HepG2 (cell line): ENCODE results near the gene ZNF275. TPM values are rescaled to one million over a fixed set of nuclear protein-coding genes. Genes with fewer than 3 reads are reported as not detected.

Experiments
- ATAC-seq: fragments of 200-7000 bp; cut with Tn5 transposase; 3 replicates; pipeline ENCODE4 v1.9.1; 2020; ENCODE audit warnings: mild to moderate bottlenecking, moderate library complexity
- BruUV-seq: library from RNA; stranded (reverse); fragments of 400-500 nt; replicated peaks from 2 replicates; lab custom pipeline; 2021; lab: Mats Ljungman, UMichigan
- CTCF ChIA-PET: fragments of 300-600 bp; formaldehyde crosslinking; extraction: SDS; loops from one replicate; lab custom pipeline; 2021; ENCODE audit warnings: low total read pairs, inconsistent platforms, low intra/inter-chr PET ratio; lab: Yijun Ruan, JAX
- POLR2A ChIA-PET: fragments of 350-600 bp; sonication (Branson Sonifier 250); formaldehyde crosslinking; loops from one replicate; lab custom pipeline; 2020; ENCODE audit warnings: antibody characterized with exemption, inconsistent platforms; lab: Yijun Ruan, JAX
- DNase-seq: peaks from one replicate; pipeline ENCODE4 v3.0.0-alpha.2; 2015; ENCODE audit warnings: low spot score
- FAIRE-seq: peaks from 3 replicates; lab custom pipeline; 2011; peaks lifted over from hg19 to GRCh38; lab: Jason Lieb, UNC
- H2AFZ ChIP-seq: one replicate; pipeline ENCODE4 v1.6.1; 2011; ENCODE audit warnings: low read length, inconsistent platforms
- H3K27ac ChIP-seq: fragments of 300-600 bp; 3 replicates; pipeline ENCODE4 v1.8.0; 2011; ENCODE audit warnings: mixed run types, mild to moderate bottlenecking, mixed read lengths, low read length, inconsistent platforms; ENCODE audit not compliant: insufficient read depth; ENCODE audit errors: extremely low read length
- H3K27me3 ChIP-seq, 2 experiments: fragments of 200-600 bp in 1 of 2; 2 replicates in 1 of 2; 3 replicates in 1 of 2; pipeline versions ENCODE4 v1.6.0 to v1.8.0; 2011; ENCODE audit warnings: low read length in 2 of 2, mild to moderate bottlenecking in 2 of 2, moderate library complexity in 2 of 2, inconsistent platforms in 1 of 2; ENCODE audit not compliant: insufficient read depth in 2 of 2, control insufficient read depth in 1 of 2
- H3K36me3 ChIP-seq, 2 experiments: fragments of 200-600 bp in 1 of 2; replicated peaks in 1 of 2; 2 replicates in 1 of 2; 3 replicates in 1 of 2; pipeline versions ENCODE4 v1.5.1 to v1.8.0; 2011; ENCODE audit warnings: low read length in 2 of 2, inconsistent platforms in 1 of 2; ENCODE audit not compliant: insufficient read depth in 2 of 2, control insufficient read depth in 1 of 2
- H3K4me1 ChIP-seq: 2 replicates; pipeline ENCODE4 v1.5.1; 2012; ENCODE audit warnings: low read length, inconsistent platforms; ENCODE audit not compliant: insufficient read depth
- H3K4me2 ChIP-seq: 2 replicates; pipeline ENCODE4 v1.6.0; 2011; ENCODE audit warnings: low read depth, low read length, inconsistent platforms
- H3K4me3 ChIP-seq, 3 experiments: fragments of 200-600 bp in 1 of 3; sonication (generic), shearing (Covaris generic) in 1 of 3; replicated peaks in 1 of 3; 2 replicates each; pipeline ENCODE4 v1.5.1; 2011 to 2016; ENCODE audit warnings: low read length in 3 of 3, inconsistent platforms in 2 of 3, low read depth in 2 of 3, mild to moderate bottlenecking in 2 of 3, control low read depth in 1 of 3, mixed read lengths in 1 of 3; ENCODE audit not compliant: insufficient read depth in 1 of 3
- H3K79me2 ChIP-seq: one replicate; pipeline ENCODE4 v1.6.1; 2011; ENCODE audit warnings: low read length, inconsistent platforms; ENCODE audit not compliant: insufficient read depth
- H3K9ac ChIP-seq: 2 replicates; pipeline ENCODE4 v1.6.0; 2011; ENCODE audit warnings: mild to moderate bottlenecking, low read depth, low read length, inconsistent platforms; ENCODE audit not compliant: insufficient read depth
- H3K9me3 ChIP-seq: 2 replicates; pipeline ENCODE4 v1.5.1; 2012; ENCODE audit warnings: mild to moderate bottlenecking, low read length
- H4K20me1 ChIP-seq: 2 replicates; pipeline ENCODE4 v1.6.0; 2011; ENCODE audit warnings: inconsistent platforms, mild to moderate bottlenecking, low read length, moderate library complexity; ENCODE audit not compliant: insufficient read depth
- ADNP ChIP-seq: sonication (generic); formaldehyde crosslinking; IDR thresholded peaks from 2 replicates; pipeline ENCODE4 v1.4.0; 2020; ENCODE audit warnings: missing genetic modification reagents
- NFYB ChIP-seq: sonication (generic); formaldehyde crosslinking; IDR thresholded peaks from 2 replicates; pipeline ENCODE4 v1.4.0; 2020; ENCODE audit warnings: missing genetic modification reagents
- ZMYM2 ChIP-seq: sonication (generic); formaldehyde crosslinking; IDR thresholded peaks from 2 replicates; pipeline ENCODE4 v1.8.0; 2022; ENCODE audit warnings: mild to moderate bottlenecking, missing genetic modification reagents
- ZNF235 ChIP-seq: sonication (generic); formaldehyde crosslinking; IDR thresholded peaks from 2 replicates; pipeline ENCODE4 v1.8.1; 2023; ENCODE audit warnings: mild to moderate bottlenecking, missing genetic modification reagents, borderline replicate concordance
- ZNF296 ChIP-seq: sonication (generic); formaldehyde crosslinking; conservative IDR thresholded peaks from 2 replicates; pipeline ENCODE4 v1.5.0; 2020; ENCODE audit warnings: mild to moderate bottlenecking, missing genetic modification reagents
- ZNF317 ChIP-seq: sonication (generic); formaldehyde crosslinking; IDR thresholded peaks from 2 replicates; pipeline ENCODE4 v1.5.0; 2020; ENCODE audit warnings: mild to moderate bottlenecking, missing genetic modification reagents
- ZNF556 ChIP-seq: sonication (generic); formaldehyde crosslinking; IDR thresholded peaks from 2 replicates; pipeline ENCODE4 v1.4.0; 2020; ENCODE audit warnings: mild to moderate bottlenecking, missing genetic modification reagents, borderline replicate concordance
- WGBS: methylation state at CpG from one replicate; pipeline ENCODE4 v1.1.6; 2017; ENCODE audit warnings: low lambda C conversion rate; 5-methylcytosine and 5-hydroxymethylcytosine counted together
- in situ Hi-C: cut with HindIII; loops from 2 replicates; pipeline ENCODE4 v1.10.0; 2017; ENCODE audit warnings: low pct_unique_long_range_greater_than_20kb; ENCODE audit not compliant: extremely low pct_ligation_motif_present
- intact Hi-C: fragments of 100-400 bp; cut with micrococcal nuclease; formaldehyde crosslinking; loops from one replicate; pipeline ENCODE4 v1.10.0; 2022; ENCODE audit not compliant: unreplicated experiment
- polyA plus RNA-seq, 8 experiments: library from polyadenylated mRNA; depleted of rRNA in 3 of 8; stranded (reverse) in 7 of 8; unstranded in 1 of 8; fragments of >200 nt; fragmentation: Illumina TruSeq in 4 of 8; extraction: Trizol in 4 of 8; gene quantifications; 2 replicates each; pipeline versions ENCODE4 v1.2.1 to v1.2.3, GENCODE V29; 2011 to 2016; ENCODE audit warnings: low read depth in 4 of 8, missing spikeins in 1 of 8, mixed read lengths in 1 of 8; ENCODE audit not compliant: insufficient read depth in 1 of 8
- total RNA-seq, 5 experiments: library from RNA; depleted of rRNA; stranded (reverse); fragments of >200 nt; fragmentation: Illumina TruSeq; extraction: Trizol; gene quantifications; 2 replicates each; pipeline ENCODE4 v1.2.3, GENCODE V29; 2016; ENCODE audit warnings: low read depth in 1 of 5
- TF ChIP-seq, protein P1 (sequence below): sonication (generic); formaldehyde crosslinking; IDR thresholded peaks from 2 replicates; pipeline ENCODE4 v1.8.1; 2023; ENCODE audit warnings: mild to moderate bottlenecking, moderate library complexity, missing genetic modification reagents

ZNF275 gene
- total and polyA plus RNA-seq, 2 of the 13 experiments (the other 11 are each of a cell fraction or from before 2014, with no cell fraction given) = 6.4 to 11.8 TPM

DNA sequence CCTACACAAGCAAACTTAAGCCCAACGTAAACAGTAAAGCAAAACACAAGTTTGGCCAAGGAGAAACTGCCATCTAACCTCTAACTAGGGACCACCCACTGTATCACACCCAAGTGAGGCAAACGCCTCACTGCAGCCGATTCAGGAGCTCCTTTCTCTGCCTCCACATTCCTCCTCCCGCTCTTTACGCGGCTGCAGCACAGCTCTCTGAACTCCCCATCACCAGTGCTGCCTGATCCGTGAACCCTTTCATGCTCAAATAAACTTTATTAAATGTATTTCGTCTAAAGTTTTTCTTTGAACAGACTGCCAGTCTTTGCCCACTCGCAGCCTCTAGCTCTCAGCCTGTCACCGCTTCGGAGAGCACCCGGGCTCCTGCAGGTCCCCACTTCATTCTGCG, 60.7 kb downstream of the ZNF275 start:
- Histone ChIP-seq H2AFZ (no peak overlapping the region), H3K27ac (no peak overlapping the region), H3K4me3 (no peak overlapping the region), H3K27me3 (no peaks in the 10 kb centered on the region; a peak in 1 of 5 replicates), H4K20me1 (no peaks in the 10 kb centered on the region), H3K9me3 (no peaks in the 10 kb centered on the region), H3K4me1 (no peaks in the 10 kb centered on the region), H3K79me2 (no peaks in the 10 kb centered on the region), H3K9ac (no peak overlapping the region), H3K36me3 (no peaks in the 10 kb centered on the region), H3K4me2 (no peak overlapping the region)
- no peak for TF ChIP-seq ZNF317 (CRISPR knock-in tag)
- TF ChIP-seq, protein P1, sequence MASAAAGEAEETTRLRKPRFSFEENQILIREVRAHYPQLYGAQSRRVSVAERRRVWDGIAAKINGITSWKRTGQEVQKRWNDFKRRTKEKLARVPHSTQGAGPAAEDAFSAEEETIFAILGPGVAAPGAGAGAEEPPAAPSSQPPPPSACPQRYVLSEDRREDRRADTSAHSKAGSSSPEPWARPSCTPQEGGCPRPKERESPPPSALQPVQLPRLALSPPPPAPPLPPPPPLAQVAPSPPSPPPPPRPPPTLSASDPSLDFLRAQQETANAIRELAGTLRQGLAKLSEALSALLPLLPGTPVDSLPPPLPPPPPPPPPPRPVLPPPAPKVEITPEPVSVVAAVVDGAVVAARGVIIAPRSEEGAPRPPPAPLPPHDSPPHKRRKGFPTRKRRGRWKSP (CRISPR knock-in tag) = no peak
- no peak for TF ChIP-seq ZMYM2 (CRISPR knock-in tag)
- TF ChIP-seq ADNP (CRISPR knock-in tag) = no peak
- TF ChIP-seq NFYB (CRISPR knock-in tag) = no peak
- TF ChIP-seq ZNF296 (CRISPR knock-in tag) = no peak
- TF ChIP-seq ZNF556 (CRISPR knock-in tag) = no peak
- no peak for TF ChIP-seq ZNF235 (CRISPR knock-in tag)
- in situ Hi-C loops = no loop called here
- FAIRE-seq (no peak), ATAC-seq (no peak), DNase-seq (no peak)
- ChIA-PET POLR2A (no interaction called here), CTCF (no interaction called here)
- BruUV-seq = no TSS peak
- 4% methylated on average over 13 of the region's 13 CpGs for WGBS
- intact Hi-C loops = no loop called here
